CD14-positive monocyte (primary cell): ENCODE results near the gene FGF6. TPM values are rescaled to one million over a fixed set of nuclear protein-coding genes. Genes with fewer than 3 reads are reported as not detected.

Experiments used
- DNase-seq, 3 donors: peaks; one replicate each; pipeline ENCODE4 v3.0.0-alpha.2; 2011 to 2022
- H2AFZ ChIP-seq: 2 replicates; pipeline ENCODE4 v1.6.0; 2012; ENCODE audit warnings: mild to moderate bottlenecking, low read depth, low read length, inconsistent platforms; ENCODE audit not compliant: insufficient read depth, poor library complexity, severe bottlenecking
- H3K27ac ChIP-seq, 2 donors: 1 replicate in 1 of 2; 2 replicates in 1 of 2; pipeline ENCODE4 v1.5.1; 2012 to 2013; ENCODE audit warnings: low read length in 2 of 2, control low read depth in 1 of 2, inconsistent platforms in 1 of 2, low read depth in 1 of 2, mild to moderate bottlenecking in 1 of 2
- H3K27me3 ChIP-seq, 2 donors: one replicate each; pipeline versions ENCODE4 v1.6.0 to v1.6.1; 2011 to 2013; ENCODE audit warnings: low read length in 2 of 2; ENCODE audit not compliant: control insufficient read depth in 2 of 2, insufficient read depth in 2 of 2
- H3K36me3 ChIP-seq, 2 donors: replicated peaks in 1 of 2; 1 replicate in 1 of 2; 2 replicates in 1 of 2; pipeline versions ENCODE4 v1.5.1 to v1.6.1; 2012 to 2013; ENCODE audit warnings: low read length in 2 of 2, control low read depth in 1 of 2, inconsistent platforms in 1 of 2, mild to moderate bottlenecking in 1 of 2; ENCODE audit not compliant: insufficient read depth in 2 of 2, control insufficient read depth in 1 of 2
- H3K4me1 ChIP-seq, 2 donors: 1 replicate in 1 of 2; 2 replicates in 1 of 2; pipeline versions ENCODE4 v1.5.1 to v1.6.1; 2012 to 2013; ENCODE audit warnings: low read length in 2 of 2, control low read depth in 1 of 2, inconsistent platforms in 1 of 2, mild to moderate bottlenecking in 1 of 2, moderate library complexity in 1 of 2; ENCODE audit not compliant: insufficient read depth in 2 of 2, control insufficient read depth in 1 of 2
- H3K4me2 ChIP-seq: replicated peaks from 2 replicates; pipeline ENCODE3; 2012; ENCODE audit warnings: low read length, moderate library complexity, mild to moderate bottlenecking; ENCODE audit not compliant: poor library complexity, severe bottlenecking; ENCODE audit errors: extremely low read depth
- H3K4me3 ChIP-seq, 3 experiments: fragments of 200-600 bp in 1 of 3; sonication (generic) in 1 of 3; replicated peaks in 1 of 3; 1 replicate in 2 of 3; 2 replicates in 1 of 3; pipeline ENCODE4 v1.5.1; 2011 to 2013; ENCODE audit warnings: low read length in 3 of 3, mild to moderate bottlenecking in 3 of 3, control low read depth in 2 of 3, low read depth in 2 of 3, inconsistent platforms in 1 of 3, moderate library complexity in 1 of 3
- H3K79me2 ChIP-seq: 2 replicates; pipeline ENCODE4 v1.6.0; 2012; ENCODE audit warnings: mild to moderate bottlenecking, control low read depth, inconsistent platforms, low read length, moderate library complexity; ENCODE audit not compliant: insufficient read depth
- H3K9ac ChIP-seq: 2 replicates; pipeline ENCODE4 v1.6.0; 2017; ENCODE audit warnings: low read length, mild to moderate bottlenecking; ENCODE audit not compliant: insufficient read depth, poor library complexity, severe bottlenecking
- H3K9me3 ChIP-seq, 2 donors: replicated peaks in 1 of 2; 1 replicate in 1 of 2; 2 replicates in 1 of 2; pipeline versions ENCODE4 v1.5.1 to v1.6.1; 2012 to 2013; ENCODE audit warnings: low read length in 2 of 2, control low read depth in 1 of 2; ENCODE audit not compliant: control insufficient read depth in 1 of 2, insufficient read depth in 1 of 2
- H4K20me1 ChIP-seq: 2 replicates; pipeline ENCODE4 v1.6.0; 2012; ENCODE audit warnings: mild to moderate bottlenecking, low read length, control low read depth, moderate library complexity; ENCODE audit not compliant: insufficient read depth
- H3K27ac Mint-ChIP-seq, 7 donors: one replicate each; pipeline ENCODE4 v1.8.0; 2020; ENCODE audit warnings: mild to moderate bottlenecking in 7 of 7, mixed read lengths in 7 of 7, moderate library complexity in 6 of 7, inconsistent platforms in 2 of 7
- H3K27me3 Mint-ChIP-seq, 3 donors: one replicate each; pipeline ENCODE4 v1.8.0; 2021 to 2022; ENCODE audit warnings: low read depth in 3 of 3, mild to moderate bottlenecking in 3 of 3, mixed read lengths in 3 of 3, moderate library complexity in 3 of 3, inconsistent platforms in 1 of 3
- H3K36me3 Mint-ChIP-seq, 2 donors: one replicate each; pipeline ENCODE4 v1.8.0; 2020; ENCODE audit warnings: mixed read lengths in 2 of 2, inconsistent platforms in 1 of 2, mild to moderate bottlenecking in 1 of 2
- H3K4me1 Mint-ChIP-seq: one replicate; pipeline ENCODE4 v1.8.0; 2020; ENCODE audit warnings: mild to moderate bottlenecking, mixed read lengths
- H3K4me3 Mint-ChIP-seq, 2 donors: one replicate each; pipeline ENCODE4 v1.8.0; 2020; ENCODE audit warnings: mild to moderate bottlenecking in 2 of 2, mixed read lengths in 2 of 2, moderate library complexity in 1 of 2
- H3K9me3 Mint-ChIP-seq, 7 donors: one replicate each; pipeline ENCODE4 v1.8.0; 2020 to 2022; ENCODE audit warnings: mixed read lengths in 7 of 7, mild to moderate bottlenecking in 6 of 7, moderate library complexity in 6 of 7, inconsistent platforms in 2 of 7
- CTCF ChIP-seq: fragments of 200-600 bp; IDR thresholded peaks from one replicate; pipeline ENCODE4 v1.8.0; 2022; ENCODE audit warnings: antibody characterized with exemption, mild to moderate bottlenecking
- WGBS: methylation state at CpG from one replicate; pipeline ENCODE4 v1.1.5; 2013; ENCODE audit warnings: missing lambda C conversion rate; ENCODE audit not compliant: insufficient coverage; 5-methylcytosine and 5-hydroxymethylcytosine counted together
- intact Hi-C, 2 donors: fragments of 100-400 bp; cut with micrococcal nuclease; formaldehyde crosslinking; loops; one replicate each; pipeline versions ENCODE4 v1.15.0 to v1.15.1; 2023
- polyA plus RNA-seq, 3 donors: library from polyadenylated mRNA; depleted of rRNA in 1 of 3; unstranded in 2 of 3; stranded (reverse) in 1 of 3; fragments of 300-500 nt in 2 of 3; fragments of >200 nt in 1 of 3; fragmentation: Illumina TruSeq in 2 of 3; gene quantifications; 1 replicate in 2 of 3; 2 replicates in 1 of 3; pipeline ENCODE4 v1.2.3, GENCODE V29; 2012 to 2021

The FGF6 gene
- polyA plus RNA-seq, 3 donors: not detected

- Histone ChIP-seq H3K27ac (peak overlapping the region in 1 of 2 donors; percentile 67), H3K36me3 (no peaks in the 10 kb centered on the region), H3K4me1 (peaks cover 39 to 51% of the 10 kb centered on the region in 2 donors), H3K4me3 (peak overlapping the region in 1 of 3 experiments; percentile 41), H3K27me3 (no peaks in the 10 kb centered on the region), H2AFZ (no peak overlapping the region), H3K9ac (no peak overlapping the region), H3K4me2 (peak overlapping the region; percentile 14), H3K79me2 (no peaks in the 10 kb centered on the region), H3K9me3 (peaks cover 0 to 6% of the 10 kb centered on the region in 2 donors), H4K20me1 (no peaks in the 10 kb centered on the region)
- no peak for TF ChIP-seq CTCF
- intact Hi-C loops: no loop called here
- H3K4me3 Mint-ChIP-seq: peak overlapping the region in 1 of 2 donors; percentile 75
- WGBS: 100% methylated on average over 1 of the region's 5 CpGs
- no peak for DNase-seq
- peaks cover 0 to 11% (median 5%) of the 10 kb centered on the region in 7 donors for H3K9me3 Mint-ChIP-seq
- H3K27me3 Mint-ChIP-seq: peaks cover 1 to 18% (median 9%) of the 10 kb centered on the region in 3 donors
- peaks cover 2 to 5% of the 10 kb centered on the region in 2 donors for H3K36me3 Mint-ChIP-seq
- peak overlapping the region in 2 of 7 donors; percentile 68 to 69 for H3K27ac Mint-ChIP-seq
- H3K4me1 Mint-ChIP-seq: peaks cover 50% of the 10 kb centered on the region
Observed at GRCh38 chr12:4439736-4440135, 5.9 kb downstream of the FGF6 start.

- Histone ChIP-seq H3K27me3 (no peaks in the 10 kb centered on the region), H3K9ac (no peak overlapping the region), H3K4me2 (peak overlapping the region; percentile 57), H3K79me2 (no peaks in the 10 kb centered on the region), H3K4me1 (peaks cover 47 to 51% of the 10 kb centered on the region in 2 donors), H3K36me3 (no peaks in the 10 kb centered on the region), H4K20me1 (no peaks in the 10 kb centered on the region), H3K4me3 (peak overlapping the region in 1 of 3 experiments; percentile 41), H3K9me3 (peaks cover 0 to 6% of the 10 kb centered on the region in 2 donors), H2AFZ (peak overlapping the region; percentile 14), H3K27ac (peak overlapping the region; percentile 52 to 67)
- peak overlapping the region; percentile 68 to 91 (median 86) for H3K27ac Mint-ChIP-seq
- H3K4me3 Mint-ChIP-seq: peak overlapping the region in 1 of 2 donors; percentile 75
- intact Hi-C loops: no loop called here
- peaks cover 50% of the 10 kb centered on the region for H3K4me1 Mint-ChIP-seq
- peak; percentile 61 to 70 (median 70) for DNase-seq
- H3K9me3 Mint-ChIP-seq: peaks cover 0 to 11% (median 5%) of the 10 kb centered on the region in 7 donors
- no peak for TF ChIP-seq CTCF
- peaks cover 2 to 5% of the 10 kb centered on the region in 2 donors for H3K36me3 Mint-ChIP-seq
- 80% methylated on average over 5 of the region's 14 CpGs for WGBS
- H3K27me3 Mint-ChIP-seq: peaks cover 1 to 18% (median 6%) of the 10 kb centered on the region in 3 donors
Observed at GRCh38 chr12:4438834-4439596, 6.6 kb downstream of the FGF6 start.
